ENCODE results near the gene LIN37. TPM values are rescaled to one million over a fixed set of nuclear protein-coding genes. Genes with fewer than 3 reads are reported as not detected.

Gene LIN37
- total RNA-seq (2014; rRNA removed) = 16.9 and 18.7 TPM in 2 replicates
- 15.0 TPM for polyA plus RNA-seq (2012)

GRCh38 chr19:35748106-35749020 lies at the start of gene LIN37:
TSS of gene LIN37 (plus strand) at chr19:35748576. CDS start at chr19:35748725, 149 bp downstream.
- peak; percentile 99 for DNase-seq (ENCODE audit: low read depth)

- DNase-seq (ENCODE audit: low read depth) = peak; percentile 95
Measured at GRCh38 chr19:35702223-35703012, 46.0 kb upstream of the LIN37 start.

- DNase-seq (ENCODE audit: low read depth) = no peak
Measured at GRCh38 chr19:35703343-35703742, 45.0 kb upstream of the LIN37 start.

- peak; percentile 40 for DNase-seq (ENCODE audit: low read depth)
Measured at GRCh38 chr19:35704218-35704617, 44.2 kb upstream of the LIN37 start, which contains the start of gene ZBTB32. TSS of gene ZBTB32 (plus strand) at chr19:35704558. CDS start at chr19:35714627, 10,069 bp downstream.

GRCh38 chr19:35708391-35708790 lies 40.0 kb upstream of the LIN37 start:
- DNase-seq (ENCODE audit: low read depth) = no peak

GRCh38 chr19:35710784-35711723 lies 37.3 kb upstream of the LIN37 start:
- no peak for DNase-seq (ENCODE audit: low read depth)

- DNase-seq (ENCODE audit: low read depth) = no peak
Measured at GRCh38 chr19:35712567-35713505, 35.5 kb upstream of the LIN37 start.

- DNase-seq (ENCODE audit: low read depth) = no peak
Measured at GRCh38 chr19:35713506-35713850, 34.9 kb upstream of the LIN37 start.

GRCh38 chr19:35713904-35714495 lies 34.4 kb upstream of the LIN37 start:
- no peak for DNase-seq (ENCODE audit: low read depth)

- no peak for DNase-seq (ENCODE audit: low read depth)
Measured at GRCh38 chr19:35714601-35715354, 33.6 kb upstream of the LIN37 start.

GRCh38 chr19:35715355-35715809 lies 33.0 kb upstream of the LIN37 start:
- no peak for DNase-seq (ENCODE audit: low read depth)

GRCh38 chr19:35715981-35716800 lies 32.2 kb upstream of the LIN37 start:
- no peak for DNase-seq (ENCODE audit: low read depth)

GRCh38 chr19:35716801-35717664 lies 31.3 kb upstream of the LIN37 start:
- peak; percentile 84 for DNase-seq (ENCODE audit: low read depth)

GRCh38 chr19:35717665-35718344 lies 30.6 kb upstream of the LIN37 start, which contains the start of gene KMT2B:
TSS of gene KMT2B (plus strand) at chr19:35718003. CDS start at chr19:35718019, 16 bp downstream.
- DNase-seq (ENCODE audit: low read depth) = peak; percentile 93

GRCh38 chr19:35718345-35719041 lies 29.9 kb upstream of the LIN37 start:
- peak; percentile 12 for DNase-seq (ENCODE audit: low read depth)

Data from LHCN-M2 (cell line).